IMR-90 (cell line): ENCODE measurements around the gene PARD3. TPM values are rescaled to one million over a fixed set of nuclear protein-coding genes. Genes with fewer than 3 reads are reported as not detected.
A peak's percentile ranks its signal among the peaks of the same experiment; 100 is the strongest.

Experiments
- ATAC-seq: fragments of 200-7000 bp; cut with Tn5 transposase; 2 replicates; pipeline ENCODE4 v1.9.1; 2020; ENCODE audit warnings: low read depth, mild to moderate bottlenecking, moderate library complexity
- BruUV-seq: library from RNA; stranded (reverse); fragments of 400-500 nt; replicated peaks from 2 replicates; lab custom pipeline; 2021; lab: Mats Ljungman, UMichigan
- CTCF ChIA-PET: fragments of 300-600 bp; formaldehyde crosslinking; extraction: SDS; loops from one replicate; lab custom pipeline; 2021; ENCODE audit warnings: antibody characterized with exemption; lab: Yijun Ruan, JAX
- POLR2A ChIA-PET: fragments of 300-600 bp; sonication (Branson Sonifier 250); formaldehyde crosslinking; loops from one replicate; lab custom pipeline; 2022; ENCODE audit warnings: antibody characterized with exemption; ENCODE audit not compliant: unreplicated experiment; lab: Charles Lee
- DNase-seq: peaks from one replicate; pipeline ENCODE4 v3.0.0; 2013
- H2AFZ ChIP-seq: replicated peaks from 2 replicates; pipeline ENCODE3; 2013; ENCODE audit warnings: low read length, mild to moderate bottlenecking; ENCODE audit not compliant: poor library complexity
- H2AK5ac ChIP-seq: 2 replicates; pipeline ENCODE4 v1.6.1; 2013; ENCODE audit warnings: low read depth, low read length, inconsistent platforms
- H2AK9ac ChIP-seq: replicated peaks from 2 replicates; pipeline ENCODE3; 2013; ENCODE audit warnings: mild to moderate bottlenecking, low read depth, low read length, moderate library complexity; ENCODE audit not compliant: poor library complexity
- H2BK120ac ChIP-seq: 2 replicates; pipeline ENCODE4 v1.6.1; 2013; ENCODE audit warnings: low read depth, low read length, inconsistent platforms
- H2BK15ac ChIP-seq: 3 replicates; pipeline ENCODE4 v1.6.1; 2013; ENCODE audit warnings: low read depth, low read length, inconsistent platforms
- H2BK20ac ChIP-seq: 2 replicates; pipeline ENCODE4 v1.6.1; 2013; ENCODE audit warnings: low read depth, mild to moderate bottlenecking, inconsistent platforms, low read length, moderate library complexity
- H2BK5ac ChIP-seq: 2 replicates; pipeline ENCODE4 v1.6.1; 2013; ENCODE audit warnings: mild to moderate bottlenecking, low read depth, low read length, inconsistent platforms; ENCODE audit not compliant: poor library complexity, severe bottlenecking
- H3K14ac ChIP-seq: replicated peaks from 2 replicates; pipeline ENCODE4 v1.6.1; 2013; ENCODE audit warnings: low read depth, low read length, inconsistent platforms
- H3K18ac ChIP-seq: 2 replicates; pipeline ENCODE4 v1.6.1; 2013; ENCODE audit warnings: low read depth, low read length, control low read depth
- H3K23ac ChIP-seq: 2 replicates; pipeline ENCODE4 v1.6.1; 2013; ENCODE audit warnings: low read depth, low read length, inconsistent platforms
- H3K27ac ChIP-seq: 2 replicates; pipeline ENCODE4 v1.5.1; 2013; ENCODE audit warnings: mild to moderate bottlenecking, control low read depth, low read length; ENCODE audit not compliant: insufficient read depth
- H3K27me3 ChIP-seq: 2 replicates; pipeline ENCODE4 v1.6.1; 2013; ENCODE audit warnings: low read length; ENCODE audit not compliant: control insufficient read depth, insufficient read depth
- H3K36me3 ChIP-seq: 2 replicates; pipeline ENCODE4 v1.6.1; 2013; ENCODE audit warnings: low read length, mixed read lengths; ENCODE audit not compliant: control insufficient read depth, insufficient read depth
- H3K4ac ChIP-seq: 2 replicates; pipeline ENCODE4 v1.6.1; 2013; ENCODE audit warnings: low read depth, low read length, inconsistent platforms
- H3K4me1 ChIP-seq: 2 replicates; pipeline ENCODE4 v1.6.1; 2013; ENCODE audit warnings: low read length, mixed read lengths; ENCODE audit not compliant: control insufficient read depth, insufficient read depth
- H3K4me2 ChIP-seq: 2 replicates; pipeline ENCODE4 v1.6.1; 2013; ENCODE audit warnings: low read depth, mild to moderate bottlenecking, control low read depth, low read length, moderate library complexity
- H3K4me3 ChIP-seq: 2 replicates; pipeline ENCODE4 v1.5.1; 2013; ENCODE audit warnings: low read depth, mild to moderate bottlenecking, control low read depth, low read length, moderate library complexity; ENCODE audit not compliant: insufficient read depth
- H3K56ac ChIP-seq: 2 replicates; pipeline ENCODE4 v1.6.1; 2013; ENCODE audit warnings: low read length, inconsistent platforms; ENCODE audit not compliant: insufficient read depth; ENCODE audit errors: extremely low read depth
- H3K79me1 ChIP-seq, 2 experiments: 2 replicates each; pipeline ENCODE4 v1.6.1; 2013; ENCODE audit warnings: low read length in 2 of 2, inconsistent platforms in 1 of 2, low read depth in 1 of 2
- H3K9ac ChIP-seq: 2 replicates; pipeline ENCODE4 v1.6.1; 2013; ENCODE audit warnings: low read depth, low read length, control low read depth
- H3K9me1 ChIP-seq: 2 replicates; pipeline ENCODE4 v1.6.1; 2013; ENCODE audit warnings: low read length, inconsistent platforms; ENCODE audit not compliant: insufficient read depth
- H3K9me3 ChIP-seq: 2 replicates; pipeline ENCODE4 v1.6.1; 2013; ENCODE audit warnings: low read length; ENCODE audit not compliant: control insufficient read depth, insufficient read depth
- H4K20me1 ChIP-seq: 2 replicates; pipeline ENCODE4 v1.6.1; 2013; ENCODE audit warnings: low read length, inconsistent platforms; ENCODE audit not compliant: insufficient read depth
- H4K5ac ChIP-seq: 2 replicates; pipeline ENCODE4 v1.6.1; 2013; ENCODE audit warnings: mild to moderate bottlenecking, low read depth, low read length, control low read depth
- H4K8ac ChIP-seq, 2 experiments: 2 replicates each; pipeline ENCODE4 v1.6.1; 2013; ENCODE audit warnings: low read depth in 2 of 2, low read length in 2 of 2, control low read depth in 1 of 2, inconsistent platforms in 1 of 2
- H4K91ac ChIP-seq: 2 replicates; pipeline ENCODE4 v1.6.1; 2013; ENCODE audit warnings: low read depth, low read length, inconsistent platforms; ENCODE audit not compliant: insufficient read depth
- BHLHE40 ChIP-seq: fragments of 150-350 bp; IDR thresholded peaks from 2 replicates; pipeline ENCODE4 v1.6.1; 2016; ENCODE audit warnings: mild to moderate bottlenecking, low read depth, low read length
- CEBPB ChIP-seq: IDR thresholded peaks from 2 replicates; pipeline ENCODE4 v1.6.1; 2012; ENCODE audit warnings: low read depth, low read length, improper control_type of control experiment
- CHD1 ChIP-seq: IDR thresholded peaks from 2 replicates; pipeline ENCODE4 v1.6.1; 2012; ENCODE audit warnings: low read depth, low read length, improper control_type of control experiment
- FOS ChIP-seq: fragments of 150-350 bp; IDR thresholded peaks from 2 replicates; pipeline ENCODE4 v1.6.1; 2016; ENCODE audit warnings: low read depth, low read length
- MAFK ChIP-seq: IDR thresholded peaks from 2 replicates; pipeline ENCODE4 v1.6.1; 2012; ENCODE audit warnings: low read depth, low read length, improper control_type of control experiment
- MAZ ChIP-seq: IDR thresholded peaks from 2 replicates; pipeline ENCODE4 v1.6.1; 2012; ENCODE audit warnings: low read depth, mild to moderate bottlenecking, low read length, improper control_type of control experiment, moderate library complexity, borderline replicate concordance
- MXI1 ChIP-seq: IDR thresholded peaks from 2 replicates; pipeline ENCODE4 v1.6.1; 2012; ENCODE audit warnings: low read depth, mild to moderate bottlenecking, low read length, moderate library complexity, borderline replicate concordance
- NFE2L2 ChIP-seq: fragments of 150-350 bp; IDR thresholded peaks from 2 replicates; pipeline ENCODE4 v1.6.1; 2016; ENCODE audit warnings: low read depth, mild to moderate bottlenecking, low read length
- POLR2A ChIP-seq: IDR thresholded peaks from 2 replicates; pipeline ENCODE4 v1.6.1; 2012; ENCODE audit warnings: mild to moderate bottlenecking, low read depth, low read length
- RAD21 ChIP-seq: IDR thresholded peaks from 2 replicates; pipeline ENCODE4 v1.6.1; 2012; ENCODE audit warnings: low read length, improper control_type of control experiment
- RCOR1 ChIP-seq: IDR thresholded peaks from 2 replicates; pipeline ENCODE4 v1.6.1; 2012; ENCODE audit warnings: mild to moderate bottlenecking, low read length, improper control_type of control experiment; ENCODE audit not compliant: insufficient replicate concordance
- SMC3 ChIP-seq: fragments of 150-350 bp; IDR thresholded peaks from 2 replicates; pipeline ENCODE4 v1.6.1; 2016; ENCODE audit warnings: low read depth, mild to moderate bottlenecking, antibody characterized with exemption, low read length, moderate library complexity
- WGBS, 2 experiments: methylation state at CpG; one replicate each; pipeline versions ENCODE4 v1.1.5 to v1.1.7; 2013; ENCODE audit warnings: missing lambda C conversion rate in 2 of 2; ENCODE audit not compliant: insufficient read length in 1 of 2; ENCODE audit errors: extremely low coverage in 2 of 2; 5-methylcytosine and 5-hydroxymethylcytosine counted together
- dilution Hi-C: fragments of 300-500 bp; cut with HindIII; formaldehyde crosslinking; loops from one replicate; pipeline ENCODE4 v1.14.3; 2018; ENCODE audit warnings: low sequenced_read_pairs; ENCODE audit not compliant: unreplicated experiment
- in situ Hi-C: fragments of 300-500 bp; cut with MboI; formaldehyde crosslinking; loops from 3 replicates; pipeline ENCODE4 v1.14.3; 2019; ENCODE audit warnings: low sequenced_read_pairs, inconsistent platforms, mixed read lengths
- intact Hi-C: fragments of 100-400 bp; cut with micrococcal nuclease; formaldehyde crosslinking; loops from 2 replicates; pipeline ENCODE4 v1.10.0; 2022
- polyA plus RNA-seq, 3 experiments: library from polyadenylated mRNA; depleted of rRNA; stranded (reverse); fragments of >200 nt; gene quantifications; 2 replicates each; pipeline ENCODE4 v1.2.3, GENCODE V29; 2012; ENCODE audit warnings: low replicate concordance in 1 of 3
- total RNA-seq: library from RNA; depleted of rRNA; stranded (reverse); fragments of >200 nt; gene quantifications from 2 replicates; pipeline ENCODE4 v1.2.3, GENCODE V29; 2012
- TF ChIP-seq, protein P1 (sequence below): fragments of 150-350 bp; IDR thresholded peaks from 2 replicates; pipeline ENCODE4 v1.6.1; 2016; ENCODE audit warnings: low read depth, mild to moderate bottlenecking, low read length, moderate library complexity, borderline replicate concordance
- TF ChIP-seq, protein P2 (sequence below): fragments of 150-350 bp; IDR thresholded peaks from 2 replicates; pipeline ENCODE4 v1.6.1; 2017; ENCODE audit warnings: mild to moderate bottlenecking, antibody characterized with exemption, low read length, low read depth
- TF ChIP-seq, protein P3 (sequence below): conservative IDR thresholded peaks from 2 replicates; pipeline ENCODE4 v1.5.1; 2012; ENCODE audit warnings: mild to moderate bottlenecking, low read depth, low read length, improper control_type of control experiment

Gene PARD3
- total and polyA plus RNA-seq, 2 of the 4 experiments (the other 2 are of a cell fraction), result 14.6 to 37.5 TPM

DNA sequence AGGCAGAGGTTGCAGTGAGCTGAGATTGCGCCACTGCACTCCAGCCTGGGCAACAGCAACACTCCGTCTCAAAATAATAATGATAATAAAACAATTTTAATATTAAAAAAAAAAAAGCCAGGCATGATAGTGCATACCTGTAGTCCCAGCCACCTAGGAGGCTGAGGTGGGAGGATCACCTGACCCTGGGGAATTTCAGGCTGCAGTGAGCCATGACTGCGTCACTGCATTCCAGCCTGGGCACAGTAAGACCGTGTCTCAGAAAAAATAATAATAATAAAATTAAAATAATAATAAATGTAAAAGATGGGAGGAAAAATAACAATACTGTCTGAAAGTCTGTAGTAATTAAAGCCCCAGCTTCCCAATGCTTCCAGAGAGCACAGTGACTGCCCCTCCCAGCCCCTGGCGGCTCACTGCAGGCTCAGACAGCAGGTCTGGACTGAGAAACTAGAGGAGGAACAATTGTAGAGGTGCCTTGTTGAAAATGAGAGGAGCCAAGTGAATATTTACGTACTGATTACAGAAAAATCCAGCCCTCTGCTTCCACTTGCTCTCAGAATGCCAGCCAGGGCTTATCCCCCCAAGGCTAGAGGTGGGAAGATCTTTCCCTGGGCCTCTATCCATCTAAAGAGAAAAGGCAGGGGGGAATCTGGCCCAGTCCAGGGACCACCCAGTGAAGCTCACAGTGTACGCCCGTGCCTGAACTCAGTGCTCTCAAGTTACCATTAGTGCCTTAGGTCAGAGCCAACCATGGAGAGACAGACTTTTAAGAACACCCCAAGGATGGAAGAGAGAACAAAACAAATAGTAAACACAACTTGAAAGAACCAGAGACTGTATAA, 112.8 kb downstream of the PARD3 start:
- H4K8ac ChIP-seq, result no peak overlapping the region

More for the DNA sequence above, 112.8 kb downstream of the PARD3 start:
- Histone ChIP-seq H4K91ac (no peak overlapping the region), H2AFZ (no peak overlapping the region), H3K27ac (no peak overlapping the region), H3K79me1 (peaks cover 47 to 74% of the 10 kb centered on the region in 2 experiments), H3K18ac (no peak overlapping the region), H3K4ac (no peak overlapping the region), H3K14ac (no peak overlapping the region), H2BK120ac (no peak overlapping the region), H3K9ac (no peak overlapping the region), H3K56ac (no peak overlapping the region), H3K9me1 (peaks cover 8% of the 10 kb centered on the region), H3K27me3 (no peaks in the 10 kb centered on the region), H3K36me3 (no peaks in the 10 kb centered on the region), H3K23ac (no peak overlapping the region), H2AK9ac (no peak overlapping the region), H4K5ac (no peak overlapping the region), H2BK20ac (no peak overlapping the region; the same call in 1 of the 2 replicates), H2AK5ac (peak overlapping the region; percentile 7; the same call in 1 of the 2 replicates), H2BK15ac (no peak overlapping the region), H3K4me2 (no peak overlapping the region), H3K4me3 (no peak overlapping the region), H2BK5ac (no peak overlapping the region), H4K20me1 (no peaks in the 10 kb centered on the region; the same call in 1 of the 2 replicates), H3K9me3 (no peaks in the 10 kb centered on the region), H3K4me1 (peaks cover 5% of the 10 kb centered on the region)
- CTCF ChIA-PET, result no interaction called here
- in situ Hi-C loops, result no loop called here
- dilution Hi-C loops, result no loop called here
- no TSS peak for BruUV-seq
- POLR2A ChIA-PET, result no interaction called here
- no CpG with 5 or more reads among the region's 8 CpGs for WGBS, 2 experiments
- intact Hi-C loops, result no loop called here
- ATAC-seq, result no peak
- no peak for DNase-seq
- TF ChIP-seq POLR2A, result no peak
- no peak for TF ChIP-seq RAD21
- no peak for TF ChIP-seq MXI1
- TF ChIP-seq, protein P1, sequence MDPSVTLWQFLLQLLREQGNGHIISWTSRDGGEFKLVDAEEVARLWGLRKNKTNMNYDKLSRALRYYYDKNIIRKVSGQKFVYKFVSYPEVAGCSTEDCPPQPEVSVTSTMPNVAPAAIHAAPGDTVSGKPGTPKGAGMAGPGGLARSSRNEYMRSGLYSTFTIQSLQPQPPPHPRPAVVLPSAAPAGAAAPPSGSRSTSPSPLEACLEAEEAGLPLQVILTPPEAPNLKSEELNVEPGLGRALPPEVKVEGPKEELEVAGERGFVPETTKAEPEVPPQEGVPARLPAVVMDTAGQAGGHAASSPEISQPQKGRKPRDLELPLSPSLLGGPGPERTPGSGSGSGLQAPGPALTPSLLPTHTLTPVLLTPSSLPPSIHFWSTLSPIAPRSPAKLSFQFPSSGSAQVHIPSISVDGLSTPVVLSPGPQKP, result no peak
- no peak for TF ChIP-seq CHD1
- no peak for TF ChIP-seq CEBPB
- TF ChIP-seq, protein P2, sequence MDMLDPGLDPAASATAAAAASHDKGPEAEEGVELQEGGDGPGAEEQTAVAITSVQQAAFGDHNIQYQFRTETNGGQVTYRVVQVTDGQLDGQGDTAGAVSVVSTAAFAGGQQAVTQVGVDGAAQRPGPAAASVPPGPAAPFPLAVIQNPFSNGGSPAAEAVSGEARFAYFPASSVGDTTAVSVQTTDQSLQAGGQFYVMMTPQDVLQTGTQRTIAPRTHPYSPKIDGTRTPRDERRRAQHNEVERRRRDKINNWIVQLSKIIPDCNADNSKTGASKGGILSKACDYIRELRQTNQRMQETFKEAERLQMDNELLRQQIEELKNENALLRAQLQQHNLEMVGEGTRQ, result no peak
- no peak for TF ChIP-seq MAFK
- TF ChIP-seq FOS, result no peak
- no peak for TF ChIP-seq NFE2L2
- no peak for TF ChIP-seq MAZ
- no peak for TF ChIP-seq SMC3
- TF ChIP-seq, protein P3, sequence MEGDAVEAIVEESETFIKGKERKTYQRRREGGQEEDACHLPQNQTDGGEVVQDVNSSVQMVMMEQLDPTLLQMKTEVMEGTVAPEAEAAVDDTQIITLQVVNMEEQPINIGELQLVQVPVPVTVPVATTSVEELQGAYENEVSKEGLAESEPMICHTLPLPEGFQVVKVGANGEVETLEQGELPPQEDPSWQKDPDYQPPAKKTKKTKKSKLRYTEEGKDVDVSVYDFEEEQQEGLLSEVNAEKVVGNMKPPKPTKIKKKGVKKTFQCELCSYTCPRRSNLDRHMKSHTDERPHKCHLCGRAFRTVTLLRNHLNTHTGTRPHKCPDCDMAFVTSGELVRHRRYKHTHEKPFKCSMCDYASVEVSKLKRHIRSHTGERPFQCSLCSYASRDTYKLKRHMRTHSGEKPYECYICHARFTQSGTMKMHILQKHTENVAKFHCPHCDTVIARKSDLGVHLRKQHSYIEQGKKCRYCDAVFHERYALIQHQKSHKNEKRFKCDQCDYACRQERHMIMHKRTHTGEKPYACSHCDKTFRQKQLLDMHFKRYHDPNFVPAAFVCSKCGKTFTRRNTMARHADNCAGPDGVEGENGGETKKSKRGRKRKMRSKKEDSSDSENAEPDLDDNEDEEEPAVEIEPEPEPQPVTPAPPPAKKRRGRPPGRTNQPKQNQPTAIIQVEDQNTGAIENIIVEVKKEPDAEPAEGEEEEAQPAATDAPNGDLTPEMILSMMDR, result no peak
- TF ChIP-seq BHLHE40, result no peak
- TF ChIP-seq RCOR1, result no peak
